Measurements from ENCODE around the gene NSMF.
A peak's percentile ranks its signal among the peaks of the same experiment; 100 is the strongest.
"Not testable (repeated sequence)": the region's sequence is repeated elsewhere in the genome, so short reads cannot be mapped to it uniquely, and the experiment has no call there.

The NSMF gene

DNA sequence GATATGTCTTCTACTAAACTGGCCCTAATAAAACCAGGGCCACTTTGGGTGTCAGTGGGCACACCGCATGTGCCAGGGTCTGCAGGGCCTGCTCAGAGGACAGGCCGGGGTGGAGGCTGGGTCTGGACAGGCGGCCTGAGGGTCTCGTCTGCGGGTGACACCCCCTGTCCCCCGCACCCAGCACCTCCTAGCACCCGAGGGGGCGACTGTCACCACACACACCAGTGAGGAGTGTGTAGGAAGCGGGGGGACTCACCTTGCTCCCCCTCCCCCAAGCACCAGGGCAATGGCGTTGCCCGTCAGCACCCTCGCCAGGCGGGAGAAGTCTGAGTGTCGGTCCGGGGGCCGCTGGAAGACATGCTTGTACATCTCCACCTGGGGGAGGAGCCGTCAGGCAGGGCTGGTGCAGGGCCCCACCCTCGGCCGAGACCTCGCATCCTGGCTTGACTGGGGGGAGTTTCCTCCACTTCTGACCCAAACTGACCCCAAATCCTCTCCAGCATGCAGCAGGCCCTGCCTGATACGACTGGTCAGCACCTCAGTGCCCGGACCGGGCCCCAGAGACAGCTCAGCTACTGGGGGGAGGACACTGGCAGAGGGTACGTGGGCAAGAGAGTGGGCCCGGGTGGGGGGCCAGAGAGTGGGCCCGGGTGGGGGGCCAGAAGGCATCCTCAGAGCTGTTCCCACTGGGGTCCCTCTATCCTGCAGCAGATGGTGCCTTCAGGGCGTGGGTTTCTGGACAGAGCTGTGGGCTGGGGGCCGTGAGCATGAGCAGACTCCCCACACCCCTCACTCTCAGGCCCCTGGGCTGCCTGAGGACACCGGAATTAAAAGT, 18.9 kb upstream of the NSMF start:
- no peak for DNase-seq (ENCODE audit: low spot score)

DNA sequence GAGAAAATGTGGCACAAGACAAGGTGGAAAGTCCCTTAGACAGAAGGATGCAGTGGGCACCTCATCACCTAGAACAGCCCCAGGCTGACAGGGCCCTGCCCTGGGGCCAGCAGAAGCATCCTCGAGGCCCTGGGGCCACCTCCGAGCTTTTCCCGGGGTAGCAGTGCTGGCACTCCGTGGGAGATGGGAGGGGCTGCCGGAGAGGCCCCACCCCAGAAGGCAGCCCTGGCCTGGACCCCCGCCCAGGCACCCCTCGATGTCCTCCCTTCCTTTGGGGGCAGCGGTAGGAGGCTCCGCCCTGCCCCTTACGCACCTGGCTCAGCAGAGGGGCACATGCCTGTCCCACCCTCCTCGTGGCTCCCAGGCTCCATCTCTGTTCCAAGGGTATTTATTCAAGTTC, 17.7 kb upstream of the NSMF start:
- DNase-seq (ENCODE audit: low spot score), result no peak

DNA sequence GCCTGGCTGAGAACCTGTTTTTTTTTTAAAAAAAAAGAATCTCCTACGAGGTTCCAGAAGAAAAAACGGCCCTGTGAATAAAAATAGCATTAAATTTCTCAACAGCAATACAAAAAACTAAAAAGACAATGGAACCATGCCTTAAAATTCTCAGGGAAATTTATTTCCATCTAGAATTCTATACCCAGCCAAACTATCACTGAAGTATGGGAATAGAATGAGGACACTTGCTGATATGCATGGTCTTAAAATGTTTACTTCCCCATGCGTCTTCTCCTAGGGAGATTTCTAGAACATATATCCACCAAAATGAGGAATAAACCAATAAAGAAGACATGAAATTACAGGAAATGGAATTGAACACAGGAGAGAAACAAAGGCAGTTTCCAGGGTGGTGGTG, 16.5 kb upstream of the NSMF start:
- no peak for DNase-seq (ENCODE audit: low spot score)

DNA sequence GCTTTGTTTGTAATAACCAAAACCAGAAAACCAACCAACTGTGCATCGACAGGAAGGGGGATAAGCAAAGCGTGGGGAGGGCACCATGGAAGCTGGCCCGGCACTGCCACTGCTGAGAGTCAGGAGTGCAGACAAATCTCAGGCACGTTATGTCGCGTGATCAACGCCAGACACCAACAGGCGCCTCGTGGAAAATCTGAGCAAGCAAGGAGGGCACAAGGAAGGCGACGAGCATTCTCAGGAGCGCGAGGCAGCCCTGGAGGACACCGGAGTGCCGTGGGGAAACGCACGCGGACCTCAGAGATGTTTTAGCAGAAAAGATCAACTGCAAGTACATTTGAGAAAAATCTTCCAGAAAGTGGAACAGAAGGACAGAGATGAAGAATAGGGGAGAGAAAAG, 15.1 kb upstream of the NSMF start:
- DNase-seq (ENCODE audit: low spot score), result no peak

DNA sequence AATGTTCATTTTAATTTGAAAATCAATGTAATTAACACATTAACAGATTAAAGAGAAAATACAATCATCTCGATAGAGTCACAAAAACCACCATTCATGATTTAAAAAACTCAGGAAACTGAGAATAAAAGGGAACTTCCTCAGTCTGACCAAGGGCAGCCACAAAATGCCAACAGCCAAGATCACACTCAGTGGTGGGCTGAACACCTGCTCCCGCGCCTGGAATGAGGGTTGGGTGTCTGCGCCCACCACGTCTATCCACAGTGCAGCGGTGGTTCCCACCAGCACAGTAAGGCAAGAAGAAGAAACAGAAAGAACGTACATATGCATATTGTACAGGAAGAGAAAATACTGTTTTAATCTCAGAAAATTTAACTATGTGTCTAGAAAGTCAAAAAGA, 11.7 kb upstream of the NSMF start:
- no peak for DNase-seq (ENCODE audit: low spot score)

DNA sequence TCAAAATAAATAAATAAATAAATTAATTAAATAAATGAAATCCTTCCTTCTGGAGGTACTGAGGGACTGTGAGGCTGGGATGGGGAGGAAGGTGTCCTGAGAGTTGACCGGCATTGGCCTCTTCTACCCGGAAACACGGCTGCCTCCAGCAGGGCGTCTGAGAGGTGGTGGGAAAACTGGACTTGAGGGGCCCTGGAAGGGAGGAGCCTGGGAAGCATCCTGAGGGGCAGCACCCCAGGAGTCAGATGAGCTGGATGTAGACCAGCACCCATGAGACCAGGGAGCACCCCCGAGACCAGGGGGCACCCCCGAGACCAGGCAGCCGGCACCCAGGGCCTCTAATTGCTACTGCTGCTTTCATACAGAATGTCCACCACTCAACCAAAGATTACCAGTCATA, 8.8 kb upstream of the NSMF start:
- no peak for DNase-seq (ENCODE audit: low spot score)

DNA sequence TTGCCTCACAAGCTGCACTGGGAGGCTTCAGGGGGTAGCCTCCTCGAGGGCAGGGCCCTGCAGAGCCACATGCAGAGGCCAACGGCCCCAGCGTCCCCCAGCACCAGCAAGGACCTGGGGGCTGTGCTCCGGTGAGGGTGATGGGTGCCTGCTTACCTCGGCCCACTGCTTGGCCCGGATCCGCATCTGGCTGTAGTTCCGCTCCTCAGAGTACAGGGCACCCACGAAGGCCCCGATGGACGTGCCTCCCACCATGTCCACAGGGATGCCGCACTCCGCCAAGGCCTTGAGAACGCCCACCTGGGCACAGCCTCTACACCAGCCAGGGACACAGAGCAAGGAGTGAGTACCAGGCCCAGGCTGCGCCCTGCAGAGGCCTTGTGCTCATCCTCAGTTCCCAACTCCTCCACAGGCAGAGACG, 8.0 kb upstream of the NSMF start:
- no peak for DNase-seq (ENCODE audit: low spot score)

DNA sequence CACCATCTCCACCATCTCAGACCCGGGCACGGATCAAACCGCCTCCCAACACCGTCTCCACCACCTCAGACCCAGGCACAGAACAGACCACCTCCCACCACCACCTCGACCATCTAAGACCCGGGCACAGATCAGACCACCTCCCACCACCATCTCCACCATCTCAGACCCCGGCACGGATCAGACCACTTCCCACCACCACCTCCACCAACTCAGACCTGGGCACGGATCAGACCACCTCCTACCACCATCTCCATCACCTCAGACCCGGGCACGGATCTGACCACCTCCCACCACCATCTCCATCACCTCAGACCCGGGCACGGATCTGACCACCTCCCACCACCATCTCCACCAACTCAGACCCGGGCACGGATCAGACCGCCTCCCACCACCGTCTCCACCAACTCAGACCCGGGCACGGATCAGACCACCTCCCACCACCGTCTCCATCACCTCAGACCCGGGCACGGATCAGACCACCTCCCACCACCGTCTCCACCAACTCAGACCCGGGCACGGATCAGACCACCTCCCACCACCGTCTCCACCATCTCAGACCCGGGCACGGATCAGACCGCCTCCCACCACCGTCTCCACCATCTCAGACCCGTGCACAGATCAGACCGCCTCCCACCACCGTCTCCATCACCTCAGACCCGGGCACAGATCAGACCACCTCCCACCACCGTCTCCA, 7.4 kb upstream of the NSMF start:
- not testable (repeated sequence) for DNase-seq (ENCODE audit: low spot score)

DNA sequence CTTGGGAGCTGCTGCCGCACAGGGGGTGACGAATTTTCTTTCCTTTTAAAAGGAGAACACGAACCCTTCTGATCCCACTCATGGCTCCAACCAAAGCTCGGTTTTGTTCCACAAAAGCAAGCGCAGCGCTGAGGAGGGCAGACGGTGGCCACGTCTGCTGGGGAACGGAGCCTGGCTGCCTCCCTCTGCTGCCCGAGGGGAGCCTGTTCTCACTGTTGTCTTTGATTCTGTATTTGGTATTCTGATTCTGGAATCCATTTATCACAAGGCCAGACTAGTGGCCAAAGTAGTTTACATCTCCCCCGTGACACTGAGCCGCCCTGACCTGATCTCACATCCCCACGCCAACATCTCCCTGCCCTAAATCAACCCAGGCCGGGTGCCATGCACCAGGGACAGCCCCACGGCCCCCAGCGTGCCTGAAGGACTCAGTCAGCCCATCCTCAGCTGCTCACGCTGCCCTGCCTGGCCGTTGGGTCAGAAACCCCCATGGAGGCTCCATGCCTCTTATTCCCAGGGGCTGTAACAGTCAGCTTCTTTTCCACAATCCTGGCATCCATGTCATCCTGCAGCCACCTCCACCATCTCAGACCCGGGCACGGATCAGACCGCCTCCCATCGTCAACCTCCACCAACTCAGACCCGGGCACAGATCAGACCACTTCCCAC, 6.7 kb upstream of the NSMF start:
- no peak for DNase-seq (ENCODE audit: low spot score)

DNA sequence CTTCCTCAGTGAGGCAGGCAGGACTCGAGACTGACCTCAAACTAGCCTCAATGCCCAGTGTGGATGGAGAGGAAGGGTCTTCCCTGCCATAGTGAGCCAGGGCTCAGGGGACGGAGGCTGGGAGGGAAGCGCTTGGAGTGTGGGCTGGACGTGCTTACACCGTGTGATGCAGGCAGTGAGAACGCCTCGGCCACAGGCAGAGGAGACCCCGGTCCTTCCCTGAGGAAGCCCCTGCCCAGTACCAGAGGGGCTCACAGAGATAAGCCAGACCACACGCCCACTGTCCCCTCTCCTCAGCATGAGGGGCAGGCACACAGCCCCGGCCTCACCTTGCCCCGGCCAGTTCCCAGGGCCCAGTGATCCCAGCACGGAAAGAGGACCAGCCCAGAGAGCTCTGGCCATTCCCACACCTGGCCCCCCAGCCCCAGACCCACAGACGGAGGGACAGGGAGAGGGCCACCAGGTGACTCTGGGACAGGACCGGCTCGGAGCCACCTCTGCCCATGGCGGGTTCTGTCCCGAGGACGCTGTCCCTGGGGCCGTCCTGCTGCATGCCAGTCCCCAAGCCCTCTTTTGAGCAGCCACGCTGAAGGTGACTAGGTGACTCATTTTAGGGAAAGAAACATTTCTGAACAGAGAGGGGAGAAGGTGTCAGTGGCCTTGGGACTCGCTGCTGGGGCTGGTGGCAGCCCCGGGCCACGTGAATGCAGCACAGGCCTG, 6.0 kb upstream of the NSMF start:
- DNase-seq (ENCODE audit: low spot score), result no peak

DNA sequence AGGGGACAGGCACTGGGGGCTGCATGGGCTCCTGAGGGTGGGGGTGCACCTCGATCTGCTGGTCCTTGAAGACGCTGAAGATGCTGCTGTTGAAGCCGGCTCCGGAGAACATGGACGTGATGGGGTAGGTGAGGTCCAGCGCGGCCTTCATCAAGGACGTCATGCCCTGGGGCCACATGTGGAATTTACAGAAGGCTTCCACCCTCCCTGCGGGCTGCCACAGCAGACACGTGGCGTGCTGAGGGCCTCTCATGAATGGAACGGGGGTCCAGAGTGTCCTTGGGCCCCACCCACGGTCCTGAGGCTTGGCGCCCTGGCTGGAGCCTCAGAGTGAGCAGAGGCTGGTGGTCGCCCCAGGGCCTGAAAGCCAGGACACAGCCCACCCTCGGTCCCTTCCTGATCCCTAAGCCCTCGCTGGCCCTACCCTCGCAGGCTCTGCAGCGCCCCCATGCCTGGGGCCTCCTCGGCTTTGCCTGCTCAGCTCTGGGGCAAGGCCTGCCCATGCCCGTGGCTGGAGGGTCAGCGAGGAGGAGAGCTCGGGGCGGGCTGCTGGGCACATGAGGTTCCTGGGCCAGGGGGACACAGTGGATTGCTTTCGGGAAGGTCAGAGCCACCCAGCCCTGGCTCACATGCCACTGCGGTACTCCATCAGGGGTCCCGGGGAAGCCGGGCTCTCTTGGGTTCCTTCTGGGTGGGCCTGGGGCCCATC, 5.3 kb upstream of the NSMF start:
- DNase-seq (ENCODE audit: low spot score), result no peak

DNA sequence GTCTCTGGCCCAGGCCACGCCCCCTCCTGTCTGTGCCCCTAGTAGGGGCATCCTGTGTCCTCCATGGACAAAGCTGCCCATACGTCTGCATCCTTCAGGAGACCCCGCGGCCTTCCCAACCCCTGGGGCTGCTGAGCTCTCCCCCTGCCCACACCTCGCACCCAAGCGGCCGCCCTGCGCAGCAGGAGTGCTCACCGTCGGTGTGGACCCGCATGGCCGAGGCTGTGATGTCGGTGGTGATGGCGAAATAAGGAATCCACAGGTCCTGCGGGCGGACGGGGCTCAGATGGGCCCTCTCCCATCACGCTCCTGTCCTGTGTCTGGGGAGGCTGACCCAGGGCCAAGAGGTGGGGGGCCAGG, 4.8 kb upstream of the NSMF start:
- DNase-seq (ENCODE audit: low spot score), result no peak

DNA sequence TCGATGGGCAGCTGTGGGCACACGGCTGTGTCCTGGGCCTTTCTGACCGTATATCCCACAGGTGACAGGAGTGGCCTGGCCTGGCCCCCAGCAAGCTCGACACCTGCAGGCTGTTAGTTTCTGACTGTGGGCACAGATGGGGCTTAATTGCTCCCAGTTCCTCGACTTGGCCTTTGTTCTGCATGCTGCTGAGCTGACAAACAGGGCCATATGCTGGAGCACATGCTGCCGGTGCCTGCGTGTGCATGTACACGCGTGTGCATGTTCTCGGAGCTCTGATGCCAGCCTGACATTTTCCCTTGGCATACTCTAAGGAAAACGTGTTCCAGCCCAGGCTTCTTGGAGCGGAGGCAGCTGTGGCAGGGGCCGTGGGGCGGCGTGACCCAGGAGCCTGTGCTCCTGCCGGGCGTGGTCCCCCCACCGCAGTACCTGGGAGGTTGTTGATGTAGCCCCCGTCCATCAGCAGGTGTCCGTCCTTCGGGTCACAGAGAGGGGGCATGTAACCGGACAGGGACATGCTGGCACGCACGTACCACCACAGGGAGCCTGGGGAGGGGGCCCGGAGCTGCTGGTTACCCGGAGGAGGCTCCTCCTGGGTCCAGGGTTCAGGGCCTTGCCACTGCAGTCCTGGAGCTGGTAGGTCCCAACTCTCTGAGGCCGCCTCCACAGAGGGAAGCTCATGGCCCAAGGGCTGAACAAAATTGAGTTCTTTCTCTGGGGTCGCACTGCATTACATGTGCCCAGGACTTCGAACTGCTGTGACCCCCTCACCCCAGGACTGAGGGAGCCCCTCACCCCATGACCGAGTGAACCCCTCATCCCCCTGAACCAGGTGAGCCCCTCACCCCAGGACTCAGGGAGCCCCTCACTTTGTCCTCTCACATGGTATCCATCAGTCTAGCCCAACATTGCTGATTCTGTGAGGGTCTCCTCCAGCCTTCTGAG, 4.1 kb upstream of the NSMF start:
- no peak for DNase-seq (ENCODE audit: low spot score)

DNA sequence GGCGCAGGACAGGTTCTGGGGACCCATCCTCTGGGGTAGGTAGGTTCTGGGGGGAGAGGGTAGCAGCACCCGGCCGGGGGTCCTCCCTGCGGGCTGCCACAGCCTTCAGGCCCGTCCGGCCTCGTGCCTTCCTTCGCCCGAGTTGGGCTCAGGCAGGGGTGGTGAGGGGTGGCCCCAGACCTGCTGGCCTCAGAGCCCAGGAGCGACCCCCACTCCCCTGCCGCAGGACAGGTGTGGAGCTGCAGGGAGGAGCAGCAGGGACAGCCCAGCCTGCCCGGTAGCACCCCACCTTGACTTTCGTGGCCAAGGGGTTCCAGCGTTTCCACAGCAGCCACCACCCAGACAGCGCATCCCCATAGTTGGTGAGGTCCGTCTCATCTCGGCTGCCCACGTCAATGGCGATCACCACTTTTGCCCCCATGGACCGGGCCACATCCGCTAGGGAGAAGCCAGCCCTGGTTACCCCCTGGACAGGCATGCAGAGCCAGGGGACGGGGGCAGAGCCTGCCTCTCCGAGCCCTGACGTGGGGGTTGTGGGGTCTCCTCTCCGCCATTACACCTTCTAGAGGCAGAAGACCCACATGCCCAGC, 3.4 kb upstream of the NSMF start:
- DNase-seq (ENCODE audit: low spot score), result no peak

DNA sequence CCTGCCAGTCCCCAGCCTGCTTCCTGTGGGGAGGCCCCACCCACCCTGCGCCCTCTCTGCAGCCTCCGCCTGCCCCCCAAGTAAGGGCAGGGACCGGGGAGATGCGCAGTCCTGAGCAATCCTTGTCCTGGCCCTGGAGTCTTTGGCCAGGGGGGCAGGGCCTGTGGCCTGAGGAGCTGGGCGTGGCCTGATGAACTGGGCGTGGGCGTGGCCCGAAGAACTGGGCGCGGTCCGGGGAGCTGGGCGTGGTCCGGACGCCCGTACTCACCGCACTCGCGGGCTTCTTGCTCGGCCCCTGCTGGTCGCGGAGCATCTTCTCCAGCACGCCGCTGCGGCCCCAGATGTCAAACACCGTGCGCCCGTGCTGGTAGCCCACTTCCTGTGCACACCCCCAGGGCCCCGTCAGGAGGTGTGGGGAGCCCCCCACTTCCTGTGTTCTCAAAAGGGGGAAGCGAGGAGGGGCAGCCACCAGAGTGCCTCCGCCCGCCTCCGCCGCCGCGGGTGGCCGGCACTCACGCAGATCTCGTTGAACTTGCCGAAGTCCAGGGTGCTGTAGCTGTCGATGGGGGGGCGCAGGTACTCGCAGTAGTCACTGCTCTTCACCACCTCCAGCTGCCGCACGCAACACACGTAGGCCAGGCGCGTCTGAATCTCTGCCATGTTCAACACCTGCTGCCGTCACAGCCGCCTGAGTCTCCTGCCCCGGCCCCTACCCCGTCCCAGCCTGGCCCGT, 2.7 kb upstream of the NSMF start:
- peak; percentile 54 for DNase-seq (ENCODE audit: low spot score)

DNA sequence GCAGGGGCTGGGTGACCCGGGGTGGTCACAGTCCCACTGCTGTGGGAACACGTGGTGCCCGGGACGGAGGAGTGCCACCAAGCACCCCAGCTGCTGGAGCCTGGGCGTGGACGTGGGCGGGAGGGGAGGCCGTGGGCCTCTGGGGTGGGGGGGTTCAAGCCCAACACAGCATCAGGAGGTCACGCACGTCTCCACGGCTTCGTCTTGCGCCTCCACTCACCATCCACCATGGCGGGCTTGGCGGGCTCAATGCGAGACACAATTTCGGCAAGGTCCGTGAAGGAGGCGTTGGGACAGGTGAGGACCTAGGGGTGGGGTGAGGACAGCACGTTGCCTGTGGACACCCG, 2.2 kb upstream of the NSMF start:
- no peak for DNase-seq (ENCODE audit: low spot score)

DNA sequence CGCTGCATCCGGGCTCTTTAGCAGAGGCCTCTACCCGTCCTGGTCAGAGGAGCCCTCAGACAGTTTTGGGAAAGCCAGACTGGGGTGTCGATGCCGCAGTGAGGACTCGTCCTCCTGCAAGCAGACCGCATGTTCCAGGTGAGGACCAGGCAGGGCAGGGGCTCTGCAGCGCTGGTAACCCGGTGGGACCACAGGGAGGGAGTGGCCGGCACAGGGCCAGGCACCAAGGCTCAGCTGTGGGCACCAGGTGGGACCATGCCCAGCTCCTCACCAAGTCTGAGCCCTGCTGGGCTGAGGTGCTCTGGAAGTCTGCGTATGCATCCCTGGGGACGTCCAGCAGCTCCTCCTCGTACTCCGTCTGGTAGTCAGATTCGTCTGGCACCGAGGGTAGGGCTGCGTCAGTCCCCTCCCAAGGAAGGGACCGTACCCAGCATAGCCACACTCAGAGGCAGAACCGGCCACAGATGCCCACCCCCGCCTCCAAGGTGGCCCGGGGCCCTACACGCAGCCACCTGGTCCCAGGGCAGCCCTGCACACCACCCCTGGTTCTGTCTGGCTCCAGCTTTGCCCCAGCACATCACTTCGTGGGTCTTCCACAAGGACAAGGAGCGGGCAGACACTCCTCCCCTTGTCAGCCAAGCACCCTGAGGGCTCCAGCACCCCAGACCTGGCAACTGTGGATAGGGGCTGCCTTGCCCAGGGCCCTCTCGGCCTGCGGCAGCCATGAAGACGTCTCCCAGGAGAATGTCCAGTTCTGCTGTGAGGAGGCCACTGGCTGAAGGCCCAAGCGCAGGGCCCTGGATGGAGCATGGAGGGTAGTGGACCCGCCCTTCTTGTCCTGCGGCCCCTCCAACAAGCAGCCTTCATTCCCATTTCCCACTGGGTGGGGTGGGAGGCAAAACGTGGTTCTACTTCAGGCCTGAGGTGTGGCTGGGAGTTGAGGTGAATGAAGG, 1.5 kb upstream of the NSMF start:
- no peak for DNase-seq (ENCODE audit: low spot score)

DNA sequence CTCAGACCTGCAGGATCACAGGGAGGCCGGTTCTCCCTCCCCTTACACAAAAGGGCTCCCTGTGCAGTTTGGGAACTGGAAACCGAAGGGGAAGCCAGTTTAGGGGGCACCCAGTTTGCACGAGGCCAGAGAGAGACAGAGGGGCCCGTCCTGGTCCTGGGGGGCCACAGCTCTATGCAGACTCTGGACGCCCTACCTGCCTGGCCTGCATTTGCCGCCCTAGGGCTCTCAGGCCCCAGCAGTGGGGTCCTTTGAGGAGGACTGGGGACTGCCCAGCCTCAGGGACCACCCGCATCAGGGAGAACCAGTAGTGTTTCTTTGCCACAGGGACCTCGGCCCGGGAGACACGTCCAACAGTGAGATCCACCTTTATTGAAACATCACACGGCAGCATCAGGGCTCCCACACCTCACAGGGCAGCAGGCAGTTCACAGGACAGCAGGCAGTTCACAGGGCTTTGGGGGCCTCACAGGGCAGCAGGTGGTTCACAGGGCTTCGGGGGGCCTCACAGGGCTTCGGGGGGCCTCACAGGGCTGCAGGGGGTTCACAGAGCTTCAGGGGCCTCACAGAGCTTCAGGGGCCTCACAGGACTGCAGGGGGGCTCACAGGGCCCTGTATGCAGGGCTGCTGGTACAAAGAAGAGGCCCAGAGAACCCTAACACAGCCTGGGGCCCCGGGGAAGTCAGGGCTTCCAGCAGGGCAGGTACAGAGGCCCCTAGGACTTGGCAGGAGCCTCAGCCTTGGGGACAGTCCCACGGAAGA, 648 bp upstream of the NSMF start:
- no peak for DNase-seq (ENCODE audit: low spot score)

Data from hepatic stellate cell (primary cell).